Nephron (organoid): ENCODE data around the gene MCM3.

ENCODE experiments used
- H3K27ac Mint-ChIP-seq, 3 experiments: 2 replicates each; pipeline ENCODE4 v1.8.0; 2020; ENCODE audit warnings: mixed read lengths in 3 of 3, mild to moderate bottlenecking in 2 of 3, moderate library complexity in 1 of 3
- H3K27me3 Mint-ChIP-seq: 2 replicates; pipeline ENCODE4 v1.8.0; 2021; ENCODE audit warnings: low read depth, mild to moderate bottlenecking, moderate library complexity, mixed read lengths
- H3K36me3 Mint-ChIP-seq: 2 replicates; pipeline ENCODE4 v1.8.0; 2020; ENCODE audit warnings: low read depth, mixed read lengths
- H3K4me1 Mint-ChIP-seq: 2 replicates; pipeline ENCODE4 v1.8.0; 2020; ENCODE audit warnings: mixed read lengths
- H3K4me3 Mint-ChIP-seq, 3 experiments: 2 replicates each; pipeline ENCODE4 v1.8.0; 2020; ENCODE audit warnings: mild to moderate bottlenecking in 3 of 3, mixed read lengths in 3 of 3, moderate library complexity in 2 of 3
- H3K9me3 Mint-ChIP-seq: 2 replicates; pipeline ENCODE4 v1.8.0; 2020; ENCODE audit warnings: mixed read lengths
- TF ChIP-seq, protein P1 (sequence below), 3 experiments: fragments of 200-600 bp; sonication (generic); IDR thresholded peaks; one replicate each; pipeline ENCODE4 v1.5.0; 2021; ENCODE audit warnings: antibody characterized with exemption in 3 of 3; ENCODE audit not compliant: unreplicated experiment in 3 of 3

MCM3 gene

DNA sequence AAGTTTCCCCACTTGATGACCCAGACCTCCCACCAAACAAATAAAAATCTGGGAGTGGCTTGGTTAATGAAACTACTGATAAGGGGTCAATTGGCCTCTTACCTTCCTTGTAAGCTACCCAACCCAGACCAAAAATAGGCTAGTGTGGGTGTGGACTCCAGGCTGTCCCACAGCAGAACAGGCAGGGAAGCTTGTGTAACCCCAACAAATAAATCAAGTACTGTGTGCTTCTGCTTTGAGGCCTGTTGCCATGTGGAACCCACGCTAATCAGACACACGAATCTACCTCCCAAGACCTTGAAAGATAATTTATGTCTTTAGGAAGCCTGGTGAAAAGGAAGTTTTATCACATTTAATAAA, 43.7 kb upstream of the MCM3 start:
- Mint-ChIP-seq H3K9me3 (no peaks in the 10 kb centered on the region), H3K36me3 (no peaks in the 10 kb centered on the region), H3K27me3 (peaks cover 4% of the 10 kb centered on the region), H3K4me1 (peaks cover 25% of the 10 kb centered on the region), H3K27ac (peak overlapping the region in 1 of 3 experiments; percentile 5), H3K4me3 (no peak overlapping the region)
- TF ChIP-seq, protein P1, sequence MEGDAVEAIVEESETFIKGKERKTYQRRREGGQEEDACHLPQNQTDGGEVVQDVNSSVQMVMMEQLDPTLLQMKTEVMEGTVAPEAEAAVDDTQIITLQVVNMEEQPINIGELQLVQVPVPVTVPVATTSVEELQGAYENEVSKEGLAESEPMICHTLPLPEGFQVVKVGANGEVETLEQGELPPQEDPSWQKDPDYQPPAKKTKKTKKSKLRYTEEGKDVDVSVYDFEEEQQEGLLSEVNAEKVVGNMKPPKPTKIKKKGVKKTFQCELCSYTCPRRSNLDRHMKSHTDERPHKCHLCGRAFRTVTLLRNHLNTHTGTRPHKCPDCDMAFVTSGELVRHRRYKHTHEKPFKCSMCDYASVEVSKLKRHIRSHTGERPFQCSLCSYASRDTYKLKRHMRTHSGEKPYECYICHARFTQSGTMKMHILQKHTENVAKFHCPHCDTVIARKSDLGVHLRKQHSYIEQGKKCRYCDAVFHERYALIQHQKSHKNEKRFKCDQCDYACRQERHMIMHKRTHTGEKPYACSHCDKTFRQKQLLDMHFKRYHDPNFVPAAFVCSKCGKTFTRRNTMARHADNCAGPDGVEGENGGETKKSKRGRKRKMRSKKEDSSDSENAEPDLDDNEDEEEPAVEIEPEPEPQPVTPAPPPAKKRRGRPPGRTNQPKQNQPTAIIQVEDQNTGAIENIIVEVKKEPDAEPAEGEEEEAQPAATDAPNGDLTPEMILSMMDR (IDR thresholded peaks at IDR 0.05; ENCODE audit: unreplicated experiment in 3 of 3): no peak

DNA sequence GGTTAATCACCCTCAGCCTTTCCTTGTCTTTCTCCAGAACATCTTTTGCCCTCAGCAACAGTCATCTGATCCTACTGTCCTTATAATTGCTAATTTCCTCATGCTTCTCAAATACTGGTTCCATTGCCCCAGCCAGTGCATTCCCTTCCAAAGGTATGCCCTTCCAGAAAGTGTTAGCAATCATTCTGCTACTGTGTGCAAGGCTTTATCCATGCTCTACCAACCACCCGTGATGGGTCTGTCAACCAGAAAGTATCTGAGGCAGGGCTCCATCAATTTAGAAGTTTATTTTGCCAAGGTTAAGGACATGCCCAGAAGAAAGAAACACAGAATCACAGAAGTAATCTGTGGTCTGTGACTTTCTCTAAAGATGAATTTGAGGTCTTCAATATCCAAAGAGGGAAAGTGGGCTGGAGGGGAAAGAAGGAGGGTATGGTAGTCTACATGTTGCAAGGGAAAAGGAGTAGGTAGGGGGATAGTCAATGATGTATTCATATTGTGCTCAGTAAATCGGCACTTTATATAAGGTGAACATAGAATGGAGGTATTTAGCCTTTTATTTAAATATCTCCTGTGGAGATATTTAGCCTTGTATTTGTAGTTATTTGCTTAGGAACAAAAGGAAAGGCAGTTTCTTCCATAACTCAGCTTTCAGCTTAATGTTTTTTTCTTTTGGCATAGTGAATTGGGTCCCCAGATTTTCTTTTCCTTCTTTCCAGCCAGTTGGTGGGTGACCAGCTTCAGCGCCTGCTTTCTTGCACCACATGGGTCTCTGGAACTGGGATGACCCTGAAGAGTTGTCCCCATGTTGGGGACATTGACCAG, 42.2 kb upstream of the MCM3 start:
- peaks cover 25% of the 10 kb centered on the region for H3K4me1 Mint-ChIP-seq
- peak overlapping the region; percentile 2 to 58 (median 51) for H3K27ac Mint-ChIP-seq
- no peaks in the 10 kb centered on the region for H3K36me3 Mint-ChIP-seq
- peaks cover 4% of the 10 kb centered on the region for H3K27me3 Mint-ChIP-seq
- TF ChIP-seq, protein P1 (IDR thresholded peaks at IDR 0.05; ENCODE audit: unreplicated experiment in 3 of 3): no peak
- no peaks in the 10 kb centered on the region for H3K9me3 Mint-ChIP-seq
- H3K4me3 Mint-ChIP-seq: no peak overlapping the region

- Mint-ChIP-seq H3K36me3 (no peaks in the 10 kb centered on the region), H3K27me3 (peaks cover 4% of the 10 kb centered on the region), H3K4me3 (no peak overlapping the region), H3K9me3 (no peaks in the 10 kb centered on the region), H3K4me1 (peaks cover 22% of the 10 kb centered on the region), H3K27ac (peak overlapping the region; percentile 2 to 58 (median 51))
- TF ChIP-seq, protein P1 (IDR thresholded peaks at IDR 0.05; ENCODE audit: unreplicated experiment in 3 of 3): no peak
These were observed 41.3 kb upstream of the MCM3 start for GRCh38 chr6:52325695-52326471.

DNA sequence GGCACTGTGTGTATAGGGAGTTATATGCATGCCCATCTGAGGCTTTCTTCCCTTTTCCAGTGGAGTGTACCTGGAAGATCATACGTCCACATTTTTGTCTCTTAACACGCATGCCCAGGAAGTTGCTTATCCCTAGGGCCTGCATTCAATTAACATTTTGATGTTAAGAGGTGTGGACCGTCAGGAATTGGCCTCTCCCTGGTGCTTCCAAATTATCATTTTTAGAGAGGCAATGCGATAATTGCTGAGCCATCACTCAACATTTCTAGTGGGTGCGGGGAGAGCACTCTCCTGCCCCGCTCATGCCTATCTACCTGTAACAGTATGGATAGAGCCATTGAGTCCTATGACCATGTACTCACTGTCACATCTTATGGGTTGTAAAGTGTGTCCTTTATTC, 39.6 kb upstream of the MCM3 start:
- Mint-ChIP-seq H3K27me3 (peaks cover 4% of the 10 kb centered on the region), H3K36me3 (no peaks in the 10 kb centered on the region), H3K4me1 (peaks cover 24% of the 10 kb centered on the region), H3K27ac (no peak overlapping the region), H3K9me3 (no peaks in the 10 kb centered on the region), H3K4me3 (no peak overlapping the region)
- TF ChIP-seq, protein P1 (IDR thresholded peaks at IDR 0.05; ENCODE audit: unreplicated experiment in 3 of 3): no peak

GRCh38 chr6:52317841-52318581, 33.5 kb upstream of the MCM3 start:
- Mint-ChIP-seq H3K4me1 (peaks cover 11% of the 10 kb centered on the region), H3K9me3 (no peaks in the 10 kb centered on the region), H3K36me3 (no peaks in the 10 kb centered on the region), H3K27ac (no peak overlapping the region), H3K27me3 (no peaks in the 10 kb centered on the region), H3K4me3 (no peak overlapping the region)
- TF ChIP-seq, protein P1 (IDR thresholded peaks at IDR 0.05; ENCODE audit: unreplicated experiment in 3 of 3): no peak
